ENCODE results near the gene UBE2D3. TPM values are rescaled to one million over a fixed set of nuclear protein-coding genes. Genes with fewer than 3 reads are reported as not detected.
"Not testable (repeated sequence)": the region's sequence is repeated elsewhere in the genome, so short reads cannot be mapped to it uniquely, and the experiment has no call there.

Gene UBE2D3
- 100 to 1,000 TPM; 447 to 450 TPM for total RNA-seq

DNA sequence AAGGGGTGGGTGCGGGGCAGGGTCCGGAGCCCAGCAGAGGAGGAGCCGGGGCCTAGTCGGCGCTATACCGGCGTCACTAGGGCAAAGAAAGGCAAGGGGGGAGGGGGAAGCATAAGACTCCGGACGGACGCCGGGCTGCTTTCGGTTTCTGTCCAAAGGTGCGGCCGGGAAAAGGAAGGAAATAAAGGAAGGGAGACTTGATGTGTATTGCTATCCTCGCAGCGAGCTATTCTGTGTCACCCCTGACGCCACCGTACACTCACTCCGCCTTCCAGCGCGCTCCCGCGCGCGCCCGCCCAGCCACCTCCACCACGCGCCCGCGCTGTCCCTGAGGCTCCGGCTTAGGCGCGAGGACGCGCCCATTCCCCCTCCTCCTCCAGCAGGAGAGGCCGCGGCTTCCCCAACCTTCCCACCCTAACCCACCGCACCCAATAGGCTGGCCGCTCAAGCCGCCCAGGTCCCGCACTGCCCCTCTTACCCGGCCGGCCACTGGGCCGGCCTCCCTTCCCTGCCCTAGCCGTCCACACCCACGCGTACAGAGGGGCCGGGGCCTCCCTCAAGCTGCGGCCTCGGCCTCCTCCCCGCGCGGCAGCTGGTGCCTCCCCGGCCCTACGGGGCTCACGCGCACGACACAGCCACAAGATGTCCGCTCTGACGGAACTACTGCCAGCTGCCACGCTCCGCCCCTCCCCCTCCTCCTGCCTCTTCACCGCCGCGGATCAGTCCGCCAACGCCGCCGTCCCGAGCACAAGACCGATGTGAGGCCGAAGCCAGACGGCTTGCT, at the start of gene UBE2D3:
TSS of gene UBE2D3 (minus strand) at position 662 of the 784 bp plus-strand sequence. CDS start 1,043 bp downstream, outside the sequence.
- Mint-ChIP-seq H3K27me3 (ENCODE audit: low read depth) (no peaks in the 10 kb centered on the region), H3K4me1 (ENCODE audit: low read depth) (peaks cover 27% of the 10 kb centered on the region), H3K36me3 (ENCODE audit: low read depth) (peaks cover 22% of the 10 kb centered on the region), H3K4me3 (no peak within 1 kb of the TSS), H3K9me3 (no peaks in the 10 kb centered on the region), H3K27ac (no peak within 1 kb of the TSS)
- intact Hi-C loops (cut with micrococcal nuclease) = loop anchor here (1.0 to 5.0 kb wide), 4 partner anchors 8 to 1480 kb away; partner anchors contain the start of gene PPP3CA
- peak; percentile 95 for DNase-seq
- CTCF ChIA-PET = interaction anchor here (1.3 to 1.9 kb wide), 2 partner anchors 10 to 42 kb away, joined by 4 to 5 read pairs; partner anchors contain the start of gene CISD2

DNA sequence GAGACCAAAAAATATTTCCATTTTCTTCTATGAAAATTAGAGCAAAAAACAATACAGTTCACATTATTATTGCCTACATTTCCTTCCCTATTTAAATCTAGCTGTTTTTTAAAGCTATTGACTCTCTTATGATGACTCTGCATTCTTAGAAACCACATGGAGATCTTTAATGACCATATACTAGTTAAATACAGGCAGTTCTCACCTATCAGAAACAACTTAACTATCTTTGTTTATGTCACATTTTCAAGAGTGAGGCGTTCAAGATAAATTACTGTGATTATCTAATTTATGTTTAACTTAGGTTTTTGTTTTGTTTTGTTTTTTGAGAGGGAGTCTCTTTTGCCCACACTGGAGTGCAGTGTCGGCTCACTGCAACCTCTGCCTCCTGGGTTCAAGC, 44.4 kb upstream of the UBE2D3 start:
- no peak overlapping the region for H3K27ac Mint-ChIP-seq
- H3K4me3 Mint-ChIP-seq = no peak overlapping the region
- H3K36me3 Mint-ChIP-seq (ENCODE audit: low read depth) = peaks cover 42% of the 10 kb centered on the region
- CTCF ChIA-PET = no interaction called here
- H3K27me3 Mint-ChIP-seq (ENCODE audit: low read depth) = no peaks in the 10 kb centered on the region
- H3K4me1 Mint-ChIP-seq (ENCODE audit: low read depth) = peaks cover 33% of the 10 kb centered on the region
- intact Hi-C loops (cut with micrococcal nuclease) = no loop called here
- no peak for DNase-seq
- peaks cover 5% of the 10 kb centered on the region for H3K9me3 Mint-ChIP-seq

DNA sequence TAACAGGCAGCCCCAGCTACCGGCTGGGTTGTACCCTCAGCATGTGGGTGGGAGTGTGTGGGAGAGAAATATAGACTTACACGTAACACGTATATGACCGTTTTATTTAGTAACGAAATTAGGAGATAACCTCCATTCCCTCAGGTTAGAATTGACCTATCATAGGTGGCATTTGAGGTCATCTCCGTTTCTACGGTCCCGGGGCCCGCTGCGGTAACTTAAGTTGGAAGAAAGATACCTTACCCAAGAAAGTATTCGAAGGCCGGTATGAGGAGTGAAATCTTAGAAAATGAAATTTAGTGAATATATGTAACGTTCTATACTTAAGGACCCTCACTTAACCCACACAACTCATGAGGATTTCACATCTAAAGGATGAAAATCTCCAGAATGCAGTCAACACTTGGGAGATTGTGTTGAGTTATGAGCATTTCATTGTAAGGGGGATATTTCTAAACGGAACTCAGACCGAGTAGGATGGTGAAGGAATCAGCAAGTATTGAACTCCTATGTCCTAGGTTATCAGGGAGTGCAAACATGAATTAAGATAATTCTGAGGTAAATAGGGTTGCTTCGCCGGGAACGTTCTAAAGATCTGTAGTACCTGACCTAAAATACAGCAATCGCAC, 42.3 kb upstream of the UBE2D3 start:
- DNase-seq = no peak
- Mint-ChIP-seq H3K4me1 (ENCODE audit: low read depth) (peaks cover 50% of the 10 kb centered on the region), H3K27ac (peak overlapping the region; percentile 97), H3K36me3 (ENCODE audit: low read depth) (peaks cover 28% of the 10 kb centered on the region), H3K4me3 (peak overlapping the region; percentile 94), H3K9me3 (no peaks in the 10 kb centered on the region), H3K27me3 (ENCODE audit: low read depth) (no peaks in the 10 kb centered on the region)
- CTCF ChIA-PET = interaction anchor here (0.9 to 1.0 kb wide), 2 partner anchors 42 to 57 kb away, joined by 4 read pairs; partner anchors contain the start of gene UBE2D3
- intact Hi-C loops (cut with micrococcal nuclease) = loop anchor here (1.0 to 2.0 kb wide), 8 partner anchors 109 to 524 kb away; partner anchors contain the start of genes BDH2, CENPE, MANBA and SLC39A8

DNA sequence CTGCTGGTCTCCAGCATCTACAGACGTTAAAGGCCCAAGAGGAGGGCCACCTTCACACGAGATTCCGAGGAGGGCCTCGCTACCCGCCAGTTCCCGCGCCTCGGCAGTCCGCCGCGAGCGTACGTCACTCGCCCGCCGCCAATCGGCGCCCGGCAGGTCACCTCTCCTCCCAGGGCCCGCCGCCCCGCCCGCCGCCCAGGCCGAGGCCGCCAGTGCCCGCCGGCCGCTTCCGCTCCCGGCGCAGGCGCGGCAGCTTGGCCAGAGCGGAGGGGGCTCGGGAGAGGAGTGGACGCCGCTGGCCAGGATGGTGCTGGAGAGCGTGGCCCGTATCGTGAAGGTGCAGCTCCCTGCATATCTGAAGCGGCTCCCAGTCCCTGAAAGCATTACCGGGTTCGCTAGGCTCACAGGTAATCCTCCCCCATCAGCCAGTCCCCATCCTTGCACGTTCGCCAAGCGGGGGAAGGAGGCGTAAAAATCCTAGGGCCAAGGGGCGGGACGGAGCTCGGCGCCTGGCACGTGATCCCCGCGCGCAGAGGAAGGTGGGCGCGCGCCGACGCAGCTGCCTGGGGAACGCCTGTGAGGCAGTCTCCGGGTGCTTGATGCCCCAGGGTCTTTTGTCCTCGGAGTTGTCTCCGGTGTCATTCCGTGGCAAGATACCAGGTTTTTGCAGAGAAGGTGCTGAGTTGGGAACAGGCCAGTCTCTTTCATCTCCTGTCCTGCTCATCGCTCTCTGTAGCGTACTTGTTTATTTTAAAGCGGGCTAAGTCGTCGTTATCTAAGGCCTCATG, 41.6 kb upstream of the UBE2D3 start, which contains the start of gene CISD2:
TSS of gene CISD2 (plus strand) at position 212 of the 788 bp plus-strand sequence. CDS start at position 305, 93 bp downstream.
- intact Hi-C loops (cut with micrococcal nuclease) = loop anchor here (1.0 to 2.0 kb wide), 10 partner anchors 41 to 524 kb away; partner anchors contain the start of genes BDH2, CENPE, MANBA and SLC39A8
- H3K36me3 Mint-ChIP-seq (ENCODE audit: low read depth) = peaks cover 26% of the 10 kb centered on the region
- no peaks in the 10 kb centered on the region for H3K9me3 Mint-ChIP-seq
- DNase-seq = peak; percentile 95
- H3K27me3 Mint-ChIP-seq (ENCODE audit: low read depth) = no peaks in the 10 kb centered on the region
- peaks cover 51% of the 10 kb centered on the region for H3K4me1 Mint-ChIP-seq (ENCODE audit: low read depth)
- peak within 1 kb of the TSS; percentile 97 for H3K27ac Mint-ChIP-seq
- H3K4me3 Mint-ChIP-seq = peak within 1 kb of the TSS; percentile 94
- CTCF ChIA-PET = interaction anchor here (0.9 to 1.0 kb wide), 2 partner anchors 41 to 57 kb away, joined by 4 read pairs; partner anchors contain the start of gene UBE2D3

DNA sequence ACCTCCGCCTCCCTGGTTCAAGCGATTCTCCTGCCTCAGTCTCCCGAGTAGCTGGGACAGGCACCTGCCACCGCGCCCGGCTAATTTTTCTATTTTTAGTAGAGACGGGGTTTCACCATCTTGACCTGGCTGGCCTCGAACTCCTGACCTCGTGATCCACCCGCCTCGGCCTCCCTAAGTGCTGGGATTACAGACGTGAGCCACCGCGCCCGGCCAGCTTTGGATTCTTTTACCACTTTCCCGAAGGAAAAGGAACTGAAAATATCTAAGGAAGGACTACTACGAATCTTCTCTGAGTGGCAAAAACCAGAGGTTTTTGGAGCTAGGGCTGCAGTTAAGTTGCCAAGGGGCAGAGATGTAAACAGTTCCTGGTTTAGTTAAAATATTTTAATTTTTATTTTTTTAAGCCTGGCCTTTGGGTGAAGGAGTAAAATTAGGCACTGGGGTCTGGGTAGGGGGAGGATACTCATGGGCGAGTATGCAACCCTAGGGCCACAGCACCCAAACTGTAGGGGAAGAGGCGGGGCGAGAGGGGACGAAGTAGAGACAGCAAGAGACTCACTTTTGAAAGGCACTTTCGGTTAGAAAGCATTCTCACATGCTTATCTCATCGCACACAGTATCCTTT, 40.9 kb upstream of the UBE2D3 start:
- H3K27me3 Mint-ChIP-seq (ENCODE audit: low read depth) = no peaks in the 10 kb centered on the region
- H3K4me1 Mint-ChIP-seq (ENCODE audit: low read depth) = peaks cover 49% of the 10 kb centered on the region
- H3K4me3 Mint-ChIP-seq = peak overlapping the region; percentile 94
- intact Hi-C loops (cut with micrococcal nuclease) = loop anchor here (1.0 to 2.0 kb wide), 5 partner anchors 40 to 365 kb away; partner anchors contain the start of genes CENPE and SLC9B2
- peak; percentile 30 for DNase-seq
- no peaks in the 10 kb centered on the region for H3K9me3 Mint-ChIP-seq
- CTCF ChIA-PET = interaction anchor here (1.5 kb wide), 1 partner anchor 40 kb away, joined by 5 read pairs; no protein-coding TSS in a partner anchor
- H3K36me3 Mint-ChIP-seq (ENCODE audit: low read depth) = peaks cover 25% of the 10 kb centered on the region
- H3K27ac Mint-ChIP-seq = peak overlapping the region; percentile 97

DNA sequence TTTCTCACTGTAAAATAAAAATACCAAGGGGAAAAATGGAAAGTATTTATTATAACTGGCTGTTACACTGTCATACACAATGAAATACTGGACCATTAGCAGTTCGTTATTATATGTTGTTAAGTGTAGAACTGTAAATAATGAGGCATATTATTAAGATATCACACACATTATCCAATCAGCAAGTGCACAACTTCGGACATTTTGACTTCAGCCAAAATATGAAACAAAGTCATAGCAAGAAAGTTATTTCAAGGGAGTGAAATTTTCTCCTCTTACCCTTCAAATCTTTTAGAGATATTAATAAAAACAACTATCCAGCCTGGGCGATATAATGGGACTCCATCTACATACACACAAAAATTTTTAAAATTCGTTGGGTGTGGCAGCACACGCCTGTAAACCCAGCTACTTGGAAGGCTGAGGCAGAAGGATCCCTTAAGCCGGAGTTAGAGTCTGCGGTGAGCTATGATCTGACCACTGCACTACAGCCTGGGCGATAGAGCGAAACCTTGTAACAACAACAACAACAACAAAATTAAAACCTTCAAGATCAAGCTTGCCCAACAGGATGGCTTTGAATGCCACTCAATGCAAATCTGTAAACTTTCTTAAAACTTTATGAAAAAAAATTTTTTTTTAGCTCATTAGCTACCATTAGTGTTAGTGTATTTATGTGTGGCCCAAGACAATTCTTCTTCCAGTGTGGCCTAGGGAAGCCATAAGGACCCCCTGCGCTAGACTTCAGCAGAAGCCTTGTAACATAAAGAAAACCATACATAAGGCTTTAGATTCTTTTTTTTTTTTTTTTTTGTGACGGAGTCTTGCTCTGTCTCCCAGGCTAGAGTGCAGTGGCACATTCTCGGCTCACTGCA, 40.2 kb upstream of the UBE2D3 start:
- CTCF ChIA-PET = interaction anchor here (1.5 kb wide), 1 partner anchor 39 kb away, joined by 5 read pairs; no protein-coding TSS in a partner anchor
- Mint-ChIP-seq H3K4me1 (ENCODE audit: low read depth) (peaks cover 45% of the 10 kb centered on the region), H3K27me3 (ENCODE audit: low read depth) (no peaks in the 10 kb centered on the region), H3K36me3 (ENCODE audit: low read depth) (peaks cover 25% of the 10 kb centered on the region), H3K9me3 (no peaks in the 10 kb centered on the region), H3K4me3 (peak overlapping the region; percentile 94), H3K27ac (peak overlapping the region; percentile 97)
- DNase-seq = no peak
- intact Hi-C loops (cut with micrococcal nuclease) = loop anchor here (1.0 to 2.0 kb wide), 5 partner anchors 39 to 365 kb away; partner anchors contain the start of genes CENPE and SLC9B2

DNA sequence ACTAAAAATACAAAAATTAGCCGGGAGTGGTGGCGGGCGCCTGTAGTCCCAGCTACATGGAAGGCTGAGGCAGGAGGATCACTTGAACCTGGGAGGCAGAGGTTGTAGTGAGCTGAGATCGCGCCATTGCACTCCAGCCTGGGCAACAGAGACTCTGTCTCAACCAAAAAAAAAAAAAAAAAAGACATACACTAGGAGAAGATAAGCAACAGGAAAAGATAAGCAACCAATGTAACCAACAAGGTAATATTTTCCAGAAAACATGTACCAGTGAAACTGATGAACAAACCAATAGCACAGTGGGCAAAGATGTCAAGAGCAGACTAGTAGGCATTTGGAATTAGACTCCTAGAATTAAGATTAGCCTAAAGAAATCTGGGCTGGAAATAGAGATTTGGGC, 38.0 kb upstream of the UBE2D3 start:
- CTCF ChIA-PET; H3K27ac Mint-ChIP-seq; H3K4me3 Mint-ChIP-seq; DNase-seq; H3K9me3 Mint-ChIP-seq; H3K27me3 Mint-ChIP-seq (ENCODE audit: low read depth): not testable (repeated sequence)
- H3K4me1 Mint-ChIP-seq (ENCODE audit: low read depth) = peaks cover 33% of the 10 kb centered on the region
- H3K36me3 Mint-ChIP-seq (ENCODE audit: low read depth) = peaks cover 36% of the 10 kb centered on the region
- intact Hi-C loops (cut with micrococcal nuclease) = loop anchor here (1.0 kb wide), 1 partner anchor 123 kb away; no protein-coding TSS in a partner anchor

DNA sequence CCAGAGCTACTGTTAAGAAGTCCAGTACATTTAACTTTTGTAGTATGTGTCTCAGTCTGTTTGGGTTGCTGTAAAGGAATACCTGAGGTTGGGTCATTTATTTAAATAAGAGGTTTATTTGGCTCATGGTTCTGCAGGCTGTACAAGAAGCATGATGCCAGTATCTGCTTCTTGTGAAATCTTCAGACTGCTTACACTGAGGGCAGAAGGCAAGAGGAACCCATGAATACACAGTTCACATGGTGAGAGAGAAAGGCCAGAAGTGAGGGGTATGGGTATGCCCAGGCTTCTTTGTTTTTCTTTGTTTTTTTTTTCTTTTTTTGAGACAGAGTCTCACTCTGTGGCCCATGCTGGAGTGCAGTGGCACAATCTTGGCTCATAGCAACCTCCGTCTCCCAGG, 35.4 kb upstream of the UBE2D3 start:
- H3K27me3 Mint-ChIP-seq (ENCODE audit: low read depth) = no peaks in the 10 kb centered on the region
- DNase-seq = no peak
- peaks cover 20% of the 10 kb centered on the region for H3K9me3 Mint-ChIP-seq
- peaks cover 31% of the 10 kb centered on the region for H3K4me1 Mint-ChIP-seq (ENCODE audit: low read depth)
- H3K4me3 Mint-ChIP-seq = no peak overlapping the region
- peaks cover 50% of the 10 kb centered on the region for H3K36me3 Mint-ChIP-seq (ENCODE audit: low read depth)
- intact Hi-C loops (cut with micrococcal nuclease) = no loop called here
- H3K27ac Mint-ChIP-seq = no peak overlapping the region
- CTCF ChIA-PET = interaction anchor here (0.7 to 1.1 kb wide), 2 partner anchors 11 to 217 kb away, joined by 3 read pairs; no protein-coding TSS in a partner anchor

DNA sequence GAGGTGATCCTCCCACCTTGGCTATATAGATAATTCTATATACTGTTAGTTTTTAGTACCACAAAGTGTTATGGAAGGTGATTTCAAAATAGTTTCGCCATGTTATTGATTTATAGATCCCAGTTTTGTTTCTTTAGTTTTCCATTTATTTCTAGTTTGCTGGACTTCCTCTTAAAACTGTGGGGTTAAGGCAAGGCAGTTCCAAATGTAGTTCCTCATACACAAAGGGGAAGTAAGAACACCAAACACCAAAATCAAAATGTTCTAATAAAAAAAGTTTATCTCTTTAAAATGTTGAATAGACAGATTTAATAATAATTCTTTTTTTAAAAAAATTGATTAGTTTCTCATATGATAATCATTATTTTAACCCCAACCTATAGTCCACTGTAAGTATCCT, 34.7 kb upstream of the UBE2D3 start:
- Mint-ChIP-seq H3K4me1 (ENCODE audit: low read depth) (peaks cover 26% of the 10 kb centered on the region), H3K9me3 (peaks cover 20% of the 10 kb centered on the region), H3K4me3 (no peak overlapping the region), H3K27ac (no peak overlapping the region), H3K27me3 (ENCODE audit: low read depth) (no peaks in the 10 kb centered on the region), H3K36me3 (ENCODE audit: low read depth) (peaks cover 47% of the 10 kb centered on the region)
- DNase-seq = no peak
- CTCF ChIA-PET = interaction anchor here (0.7 to 1.1 kb wide), 2 partner anchors 10 to 218 kb away, joined by 3 read pairs; no protein-coding TSS in a partner anchor
- intact Hi-C loops (cut with micrococcal nuclease) = no loop called here

DNA sequence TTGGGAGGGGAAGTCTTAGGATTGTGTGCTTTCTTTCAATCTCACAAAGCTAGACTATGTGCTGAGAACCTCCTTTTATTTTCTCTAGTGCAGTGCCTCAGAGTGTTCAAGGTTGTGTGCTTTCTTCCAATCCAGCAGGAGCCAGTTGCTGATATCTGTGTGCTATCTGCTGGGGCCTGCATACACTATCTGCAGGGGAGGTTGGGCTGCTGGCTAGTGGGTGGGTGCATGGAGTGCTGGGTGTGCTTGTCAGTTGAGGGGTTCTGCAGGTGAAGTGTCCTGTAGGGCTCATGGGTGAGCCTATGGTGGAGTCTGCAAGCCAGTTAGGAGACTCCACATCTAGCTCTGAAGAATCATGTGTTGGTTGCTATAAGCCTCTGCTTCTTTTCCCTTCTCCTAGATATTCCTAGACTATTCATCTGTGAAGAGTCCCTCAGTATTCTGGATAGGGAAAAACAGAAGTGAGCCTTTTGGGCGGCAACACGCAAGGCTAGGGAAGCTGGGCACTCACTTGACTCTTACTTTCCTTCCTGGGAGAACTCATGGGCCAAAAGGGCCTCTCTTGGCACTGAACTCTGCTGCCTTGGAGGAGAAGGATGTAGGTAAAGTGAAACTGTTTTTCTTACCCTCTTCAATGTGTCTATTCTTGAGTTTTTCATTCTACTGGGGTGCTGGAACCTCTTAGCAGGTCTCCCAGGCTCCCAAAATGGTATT, 33.4 kb upstream of the UBE2D3 start:
- Mint-ChIP-seq H3K36me3 (ENCODE audit: low read depth) (peaks cover 47% of the 10 kb centered on the region), H3K27ac (no peak overlapping the region), H3K27me3 (ENCODE audit: low read depth) (no peaks in the 10 kb centered on the region), H3K4me1 (ENCODE audit: low read depth) (peaks cover 17% of the 10 kb centered on the region), H3K9me3 (peaks cover 20% of the 10 kb centered on the region), H3K4me3 (no peak overlapping the region)
- intact Hi-C loops (cut with micrococcal nuclease) = no loop called here
- DNase-seq = no peak
- CTCF ChIA-PET = interaction anchor here (0.9 kb wide), 1 partner anchor 8 kb away, joined by 3 read pairs; no protein-coding TSS in a partner anchor
